HG02610 (cell line): ENCODE results near the gene EXOC4.

Source experiments
- ATAC-seq: cut with Tn5 transposase; IDR thresholded peaks from one replicate; pipeline ENCODE4 v1.9.1; 2021; ENCODE audit warnings: mild to moderate bottlenecking, moderate library complexity; ENCODE audit not compliant: unreplicated experiment

EXOC4 gene

DNA sequence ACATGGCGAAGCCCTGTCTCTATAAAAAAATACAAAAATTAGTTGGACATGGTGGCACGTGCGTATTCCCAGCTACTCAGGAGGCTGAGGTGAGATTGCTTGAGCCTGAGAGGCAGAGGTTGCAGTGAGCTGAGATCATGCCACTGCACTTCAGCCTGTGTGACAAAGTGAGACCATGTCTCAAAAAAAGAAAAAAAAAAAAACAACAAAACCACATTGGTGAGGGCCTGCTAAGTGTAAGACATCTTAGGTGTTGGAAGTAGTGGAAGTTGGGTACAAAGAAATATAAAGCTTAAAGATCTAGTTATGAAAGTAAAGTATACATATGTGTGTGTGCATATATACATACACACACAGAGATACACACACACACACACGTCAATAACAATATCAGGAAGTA, 228.0 kb downstream of the EXOC4 start:
- no peak for ATAC-seq

DNA sequence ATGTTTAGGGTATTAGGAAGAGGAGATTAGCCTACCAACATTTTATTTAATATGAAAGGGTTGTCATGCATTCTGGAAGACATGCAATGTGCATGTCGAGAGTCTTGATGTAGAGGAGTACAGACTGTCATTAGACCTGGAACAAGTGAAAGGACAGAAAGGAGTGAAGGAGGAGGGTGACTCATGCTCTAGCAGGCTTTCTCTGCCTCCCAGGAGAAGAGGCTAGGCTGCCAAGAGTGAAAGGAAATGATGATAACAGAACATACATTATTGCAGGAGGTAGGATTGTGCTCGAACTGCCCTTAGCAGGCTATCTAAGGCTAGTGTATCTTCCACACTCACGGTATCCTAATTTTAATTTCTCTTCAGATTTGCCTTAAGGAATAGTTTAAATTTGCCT, 228.8 kb downstream of the EXOC4 start:
- ATAC-seq = no peak

DNA sequence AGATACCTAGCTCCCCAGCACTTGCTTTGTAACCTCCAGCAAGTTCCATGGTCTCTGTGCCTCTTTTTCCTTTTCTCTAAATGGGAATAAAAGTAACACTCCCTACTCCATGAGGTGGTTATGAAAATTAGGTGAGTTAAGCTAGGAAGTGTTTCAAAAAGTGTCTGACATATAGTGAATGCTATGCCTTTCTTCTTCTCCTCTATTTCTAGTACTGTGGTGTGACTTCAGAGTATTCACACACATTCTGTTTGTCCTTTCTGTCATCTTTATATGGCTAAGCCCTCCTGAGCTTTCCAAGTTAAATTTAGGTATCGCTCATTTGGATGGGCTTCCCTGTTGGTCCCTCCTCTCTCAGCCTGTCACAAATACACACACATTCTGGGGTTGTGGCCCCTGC, 229.7 kb downstream of the EXOC4 start:
- ATAC-seq = no peak

DNA sequence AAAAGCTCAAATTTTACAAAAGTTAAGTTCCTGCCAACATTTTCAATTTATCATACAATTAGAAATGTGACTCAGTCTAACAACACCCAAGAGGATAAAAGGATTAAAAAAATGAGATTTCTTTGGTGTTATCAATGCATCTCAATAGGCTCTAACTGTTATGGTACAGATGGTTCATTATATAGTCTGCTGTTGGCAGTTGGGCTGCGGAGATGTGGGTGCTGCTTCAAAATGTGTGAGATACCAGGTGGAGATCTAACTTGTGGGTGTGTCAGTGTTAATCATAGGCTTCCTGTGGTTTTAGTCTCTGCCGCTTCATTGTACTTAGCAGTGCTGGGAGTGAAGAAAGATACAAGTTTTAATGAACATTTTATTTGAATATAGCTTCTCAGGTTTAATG, 231.2 kb downstream of the EXOC4 start:
- ATAC-seq = no peak

GRCh38 chr7:133489906-133490305, 237.0 kb downstream of the EXOC4 start:
- no peak for ATAC-seq

- no peak for ATAC-seq
These were observed 238.4 kb downstream of the EXOC4 start for GRCh38 chr7:133491201-133491691.

- ATAC-seq = no peak
These were observed 239.2 kb downstream of the EXOC4 start for GRCh38 chr7:133491846-133492652.

GRCh38 chr7:133497061-133497460, 244.2 kb downstream of the EXOC4 start:
- ATAC-seq = no peak

DNA sequence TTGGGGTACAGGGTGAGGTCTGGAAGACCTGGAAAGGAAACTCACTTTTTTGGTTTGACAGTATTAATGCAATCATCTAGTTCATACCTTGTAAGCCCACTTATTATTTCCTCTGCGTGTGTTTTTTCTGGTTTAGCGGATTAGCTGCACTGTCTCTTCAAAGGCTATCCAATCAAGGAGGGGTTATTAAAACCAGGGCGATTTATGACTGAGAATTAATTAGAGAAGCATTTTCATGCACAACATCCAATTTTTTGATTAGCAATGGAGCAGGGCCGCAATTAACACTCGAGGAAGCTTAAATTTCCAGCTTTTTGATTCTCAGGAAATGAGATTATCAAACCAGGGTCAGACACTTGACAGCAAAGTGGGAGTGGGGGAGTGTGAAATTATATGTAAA, 248.9 kb downstream of the EXOC4 start:
- no peak for ATAC-seq

DNA sequence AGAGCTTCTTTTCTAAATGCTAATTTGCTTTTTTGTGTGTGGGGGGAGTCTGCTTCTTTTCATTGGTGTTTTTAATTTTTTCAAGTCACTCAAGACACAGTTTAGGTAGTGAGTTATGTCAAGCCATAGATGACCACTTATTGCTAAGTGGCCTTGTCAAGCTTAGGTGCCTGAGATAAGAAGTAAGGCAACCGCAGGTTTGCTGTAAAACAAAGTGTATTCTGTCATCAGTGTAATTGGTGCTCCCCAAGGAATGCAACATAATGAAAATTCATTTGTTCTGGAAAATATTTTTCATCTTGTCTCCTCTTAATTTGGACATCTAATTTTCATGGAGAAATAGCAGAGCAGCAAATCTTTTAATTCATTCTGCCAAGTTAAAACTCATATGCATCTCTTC, 249.6 kb downstream of the EXOC4 start:
- no peak for ATAC-seq

DNA sequence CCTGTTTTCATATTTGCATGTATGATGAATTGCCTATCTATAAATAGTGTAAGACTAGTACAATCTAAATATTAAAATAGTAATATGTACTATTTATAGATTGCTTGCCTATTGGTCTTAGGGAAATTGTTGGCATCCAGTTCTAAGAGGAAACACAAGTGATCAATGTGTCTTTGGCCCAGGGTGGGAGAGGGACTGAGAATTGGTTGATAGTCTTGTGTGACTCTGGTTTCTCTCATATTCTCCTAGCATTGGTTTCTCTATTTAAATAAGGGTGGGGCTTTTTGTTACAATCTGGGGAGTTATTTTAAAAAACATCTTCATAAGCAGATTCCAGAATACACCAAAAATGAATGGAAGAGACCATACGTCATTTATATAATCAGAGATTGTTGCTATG, 250.1 kb downstream of the EXOC4 start:
- no peak for ATAC-seq

DNA sequence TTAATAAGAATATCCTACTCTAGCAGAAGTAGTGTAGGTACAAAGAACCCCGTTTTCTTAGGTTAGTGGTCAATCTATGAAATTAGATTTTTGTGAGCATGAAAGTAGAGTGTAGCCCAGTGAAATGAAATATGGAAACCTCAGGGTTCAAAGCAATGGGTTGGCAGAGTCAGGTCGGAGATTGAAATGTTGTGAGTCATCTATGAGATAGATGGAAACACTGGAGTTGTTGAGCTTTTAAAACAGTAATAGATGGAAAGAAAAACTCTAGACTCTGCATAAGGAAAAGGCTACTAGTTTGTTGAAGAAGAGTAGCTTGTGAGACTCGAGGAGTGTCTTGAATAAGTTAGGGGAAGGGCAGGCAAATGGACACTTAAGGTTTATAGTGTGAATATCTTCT, 251.9 kb downstream of the EXOC4 start:
- ATAC-seq = no peak

GRCh38 chr7:133509822-133510221, 256.9 kb downstream of the EXOC4 start:
- ATAC-seq = no peak

DNA sequence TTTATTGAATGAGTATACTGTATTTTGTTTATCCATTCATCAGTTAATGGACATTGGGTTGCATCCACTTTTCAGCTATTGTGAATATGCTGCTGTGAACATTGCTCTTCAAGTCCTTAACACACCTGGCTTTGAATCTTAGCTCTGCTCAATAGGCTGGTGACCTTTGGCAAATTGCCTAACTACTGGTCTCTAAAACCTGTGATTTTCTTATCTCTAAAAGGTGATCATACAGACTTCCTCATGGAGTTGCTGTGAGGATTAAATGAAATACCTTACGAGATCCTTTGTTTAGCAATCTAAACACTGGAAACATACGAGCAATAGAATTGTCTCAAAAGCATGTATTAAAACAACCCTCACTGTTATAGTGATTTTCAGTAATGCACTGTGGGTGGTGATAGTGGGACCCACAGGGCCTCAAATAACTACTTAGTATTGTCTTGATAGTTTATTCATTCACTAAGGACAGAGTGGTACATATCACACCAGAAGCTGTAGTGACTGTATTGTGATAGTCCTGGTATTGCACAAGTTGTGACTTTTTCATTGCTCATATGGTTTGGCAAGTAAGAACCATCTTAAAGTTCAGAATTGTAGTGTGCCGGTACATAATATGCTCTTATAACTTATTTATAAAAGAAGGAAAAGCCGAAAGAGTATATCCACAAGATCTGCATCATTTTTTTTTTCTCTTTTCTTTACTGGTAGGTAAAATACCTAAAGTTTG, 257.6 kb downstream of the EXOC4 start:
- ATAC-seq = no peak

DNA sequence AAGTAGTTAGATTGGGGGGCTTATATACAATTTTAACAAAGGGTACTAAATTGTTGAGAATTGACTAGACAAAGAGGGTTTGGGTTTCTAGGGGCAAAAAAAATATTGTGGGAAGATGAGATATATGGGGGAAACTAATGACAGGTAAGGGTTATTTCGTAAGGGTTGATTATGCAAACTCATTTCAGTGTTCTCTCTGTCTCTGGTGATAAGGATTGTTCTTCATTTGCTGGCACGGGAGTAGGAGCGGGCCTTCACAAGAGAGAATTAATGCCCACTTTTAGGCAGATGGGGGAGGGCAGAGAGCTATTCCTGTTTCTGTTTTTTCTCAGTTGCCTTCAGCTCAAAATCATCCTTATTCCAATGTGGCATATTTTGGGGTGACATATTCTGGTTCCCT, 258.4 kb downstream of the EXOC4 start:
- no peak for ATAC-seq

- ATAC-seq = no peak
These were observed 258.8 kb downstream of the EXOC4 start for GRCh38 chr7:133511708-133512107.

DNA sequence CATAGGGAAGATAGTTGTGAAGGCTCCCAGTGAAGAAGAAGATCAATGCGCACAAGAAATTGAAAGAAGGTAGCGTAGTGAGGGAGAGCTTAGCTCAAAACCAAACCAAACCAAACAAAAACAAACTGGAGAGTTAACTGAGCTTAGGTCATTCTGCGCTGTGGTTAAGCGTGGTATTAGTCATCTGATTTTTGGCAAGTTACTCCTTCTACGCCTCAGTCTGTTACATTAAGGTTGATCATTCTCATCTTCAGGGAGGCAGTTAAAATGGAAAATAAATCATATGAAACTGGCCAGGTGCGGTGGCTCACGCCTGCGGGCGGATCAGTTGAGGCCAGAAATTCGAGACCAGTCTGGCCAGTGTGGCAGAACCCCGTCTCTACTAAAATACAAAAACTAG, 259.7 kb downstream of the EXOC4 start:
- no peak for ATAC-seq

DNA sequence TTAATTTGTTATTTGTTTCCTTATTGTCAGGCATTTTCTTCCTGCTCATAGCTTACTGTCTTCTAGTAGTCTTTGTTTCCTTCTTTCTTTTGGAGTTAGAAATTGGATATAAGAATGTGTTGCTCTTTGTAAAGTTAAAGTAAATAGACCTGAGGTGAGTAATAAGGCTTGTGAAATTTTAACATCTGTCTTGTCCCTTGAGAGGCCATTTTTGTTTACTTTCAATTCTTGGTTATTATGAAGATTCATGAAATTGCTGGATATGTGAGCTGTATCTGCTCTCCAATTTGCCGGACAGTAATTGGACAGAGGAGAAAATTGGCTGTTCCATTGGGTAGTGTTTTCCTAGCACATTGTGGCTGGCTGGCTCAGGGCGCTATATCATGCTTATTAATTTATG, 260.7 kb downstream of the EXOC4 start:
- ATAC-seq = no peak

DNA sequence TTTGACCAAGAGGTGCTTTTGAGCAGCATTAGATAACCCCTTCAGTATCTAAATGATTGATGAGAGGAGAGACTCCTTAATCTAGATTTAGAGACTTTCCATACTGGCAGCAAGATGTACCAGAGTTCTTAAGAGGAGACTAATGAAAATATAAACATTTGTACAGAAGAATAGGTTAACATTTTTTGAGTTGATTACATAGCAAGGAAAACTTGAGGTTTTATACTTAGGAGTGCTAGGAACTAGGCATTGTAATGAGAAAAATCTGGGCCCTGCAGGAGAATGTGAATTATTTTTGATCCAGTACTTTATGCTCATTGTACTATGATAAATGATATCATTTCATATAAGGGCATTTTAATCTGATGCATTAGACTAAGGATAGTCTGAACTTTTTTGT, 261.7 kb downstream of the EXOC4 start:
- no peak for ATAC-seq

GRCh38 chr7:133517766-133518165, 264.9 kb downstream of the EXOC4 start:
- no peak for ATAC-seq

GRCh38 chr7:133518718-133519117, 265.8 kb downstream of the EXOC4 start:
- ATAC-seq = no peak

DNA sequence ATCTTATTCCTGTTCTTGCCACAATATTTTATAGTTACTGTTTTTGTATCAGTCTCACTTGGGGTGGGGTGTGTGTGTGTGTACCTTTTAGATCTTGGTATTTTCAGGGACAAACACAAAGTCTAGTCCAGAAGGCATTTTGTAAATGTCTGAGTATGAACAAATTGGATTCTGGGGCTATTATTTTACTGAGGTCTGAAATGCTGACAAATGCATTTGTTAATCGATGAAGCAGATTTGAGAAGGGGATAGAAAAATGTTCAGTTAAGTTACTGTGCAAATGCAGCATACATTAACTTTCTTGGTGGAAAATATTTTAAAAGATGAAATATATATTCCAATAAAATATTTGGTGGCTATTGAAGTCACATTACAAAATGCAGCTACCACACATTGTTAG, 267.4 kb downstream of the EXOC4 start:
- no peak for ATAC-seq
